GM23338 (cell line): Measurements from ENCODE around the gene CLTRN. TPM values are rescaled to one million over a fixed set of nuclear protein-coding genes. Genes with fewer than 3 reads are reported as not detected.

Experiments
- ATAC-seq: fragments of 200-7000 bp; cut with Tn5 transposase; 3 replicates; pipeline ENCODE4 v1.9.1; 2020
- DNase-seq: peaks from one replicate; pipeline ENCODE4 v3.0.0-alpha.2; 2015; ENCODE audit warnings: low spot score
- H2AFZ ChIP-seq: fragments of 200-600 bp; sonication (generic); 2 replicates; pipeline ENCODE4 v1.8.0; 2016; ENCODE audit warnings: antibody characterized with exemption, mild to moderate bottlenecking, moderate library complexity
- H3F3A ChIP-seq: fragments of 200-600 bp; sonication (generic); replicated peaks from 2 replicates; pipeline ENCODE4 v1.8.0; 2017; ENCODE audit warnings: antibody characterized with exemption, mixed run types, low read depth
- H3K27ac ChIP-seq: fragments of 200-600 bp; sonication (generic); 2 replicates; pipeline ENCODE4 v1.6.1; 2016; ENCODE audit warnings: low read depth
- H3K27me3 ChIP-seq: fragments of 200-600 bp; sonication (generic); 2 replicates; pipeline ENCODE4 v1.8.0; 2016; ENCODE audit warnings: mild to moderate bottlenecking, mixed run types, moderate library complexity; ENCODE audit not compliant: insufficient read depth
- H3K36me3 ChIP-seq: fragments of 200-600 bp; sonication (generic); 2 replicates; pipeline ENCODE4 v1.8.0; 2016; ENCODE audit warnings: mild to moderate bottlenecking; ENCODE audit not compliant: insufficient read depth
- H3K4me1 ChIP-seq: fragments of 200-600 bp; sonication (generic); 2 replicates; pipeline ENCODE4 v1.8.0; 2016; ENCODE audit warnings: mild to moderate bottlenecking, moderate library complexity; ENCODE audit not compliant: insufficient read depth
- H3K4me2 ChIP-seq: fragments of 200-600 bp; sonication (generic); 2 replicates; pipeline ENCODE4 v1.7.1; 2017; ENCODE audit warnings: mixed run types
- H3K4me3 ChIP-seq: fragments of 200-600 bp; sonication (generic); 2 replicates; pipeline ENCODE4 v1.6.1; 2016; ENCODE audit warnings: mixed run types
- H3K79me2 ChIP-seq: fragments of 200-600 bp; sonication (generic); replicated peaks from 2 replicates; pipeline ENCODE4 v1.8.0; 2017; ENCODE audit warnings: mild to moderate bottlenecking; ENCODE audit not compliant: insufficient read depth
- H3K9me2 ChIP-seq: fragments of 200-600 bp; sonication (generic); 2 replicates; pipeline ENCODE4 v1.8.0; 2017; ENCODE audit not compliant: insufficient read depth
- H4K20me1 ChIP-seq: fragments of 200-600 bp; sonication (generic); replicated peaks from 2 replicates; pipeline ENCODE4 v1.8.0; 2017; ENCODE audit warnings: mild to moderate bottlenecking; ENCODE audit not compliant: insufficient read depth
- H3K27ac Mint-ChIP-seq: 2 replicates; pipeline ENCODE4 v1.8.0; 2020; ENCODE audit warnings: inconsistent platforms, mild to moderate bottlenecking, moderate library complexity, mixed read lengths
- H3K27me3 Mint-ChIP-seq: 3 replicates; pipeline ENCODE4 v1.8.0; 2022; ENCODE audit warnings: low read depth, mild to moderate bottlenecking, moderate library complexity, mixed read lengths, inconsistent platforms; ENCODE audit not compliant: insufficient read depth, poor library complexity
- H3K36me3 Mint-ChIP-seq: 3 replicates; pipeline ENCODE4 v1.8.0; 2021; ENCODE audit warnings: low read depth, mild to moderate bottlenecking, inconsistent platforms, moderate library complexity, mixed read lengths
- H3K4me1 Mint-ChIP-seq: 3 replicates; pipeline ENCODE4 v1.8.0; 2020; ENCODE audit warnings: mild to moderate bottlenecking, inconsistent platforms, mixed read lengths
- H3K4me3 Mint-ChIP-seq: 3 replicates; pipeline ENCODE4 v1.8.0; 2021; ENCODE audit warnings: moderate library complexity, mild to moderate bottlenecking, inconsistent platforms, mixed read lengths
- H3K9me3 Mint-ChIP-seq: 3 replicates; pipeline ENCODE4 v1.8.0; 2020; ENCODE audit warnings: moderate library complexity, mild to moderate bottlenecking, inconsistent platforms, mixed read lengths
- CREB1 ChIP-seq: fragments of 250-450 bp; sonication (Bioruptor Pico); IDR thresholded peaks from 2 replicates; pipeline ENCODE4 v1.5.0; 2020; ENCODE audit warnings: low read depth, mild to moderate bottlenecking, moderate library complexity
- EZH2 ChIP-seq: fragments of 200-600 bp; sonication (generic); IDR thresholded peaks from one replicate; pipeline ENCODE4 v1.8.0; 2017; ENCODE audit warnings: antibody characterized with exemption, mild to moderate bottlenecking, low read depth; ENCODE audit not compliant: unreplicated experiment
- EZH2phosphoT487 ChIP-seq: fragments of 200-600 bp; sonication (generic); IDR thresholded peaks from one replicate; pipeline ENCODE4 v1.8.1; 2018; ENCODE audit warnings: antibody characterized with exemption; ENCODE audit not compliant: unreplicated experiment
- JUNB ChIP-seq: IDR thresholded peaks from one replicate; pipeline ENCODE4 v1.6.1; 2016; ENCODE audit warnings: antibody characterized with exemption; ENCODE audit not compliant: unreplicated experiment
- NANOG ChIP-seq: IDR thresholded peaks from 2 replicates; pipeline ENCODE4 v1.6.1; 2016; ENCODE audit warnings: antibody characterized with exemption, borderline replicate concordance
- POLR2AphosphoS5 ChIP-seq: IDR thresholded peaks from 2 replicates; pipeline ENCODE4 v1.6.1; 2016; ENCODE audit warnings: antibody characterized with exemption, low read depth
- STAT1 ChIP-seq: IDR thresholded peaks from one replicate; pipeline ENCODE4 v1.6.1; 2016; ENCODE audit warnings: antibody characterized with exemption; ENCODE audit not compliant: unreplicated experiment
- ZNF114 ChIP-seq: fragments of 250-450 bp; sonication (Bioruptor Pico); IDR thresholded peaks from 2 replicates; pipeline ENCODE4 v1.5.0; 2020; ENCODE audit warnings: mild to moderate bottlenecking, moderate library complexity
- ZNF331 ChIP-seq: fragments of 250-450 bp; sonication (Bioruptor Pico); IDR thresholded peaks from 2 replicates; pipeline ENCODE4 v1.5.0; 2020; ENCODE audit warnings: low read depth, mild to moderate bottlenecking, moderate library complexity
- polyA plus RNA-seq: library from polyadenylated mRNA; unstranded; fragments of >200 nt; fragmentation: Nextera tagmentation; extraction: Ambion mirVana; gene quantifications from 2 replicates; pipeline ENCODE4 v1.2.1, GENCODE V29; 2016
- total RNA-seq: library from RNA; depleted of rRNA; stranded (reverse); fragments of >200 nt; shearing (Covaris generic); gene quantifications from 2 replicates; pipeline ENCODE4 v1.2.3, GENCODE V29; 2014
- TF ChIP-seq, protein P1 (sequence below): IDR thresholded peaks from one replicate; pipeline ENCODE4 v1.6.1; 2018; ENCODE audit warnings: antibody characterized with exemption; ENCODE audit not compliant: unreplicated experiment
- TF ChIP-seq, protein P2 (sequence below): fragments of 250-450 bp; sonication (Bioruptor Pico); IDR thresholded peaks from 2 replicates; pipeline ENCODE4 v1.5.0; 2020; ENCODE audit warnings: mild to moderate bottlenecking, moderate library complexity

The CLTRN gene
- total and polyA plus RNA-seq, 2 experiments from 2014 or later: 1.7 to 2.7 TPM

DNA sequence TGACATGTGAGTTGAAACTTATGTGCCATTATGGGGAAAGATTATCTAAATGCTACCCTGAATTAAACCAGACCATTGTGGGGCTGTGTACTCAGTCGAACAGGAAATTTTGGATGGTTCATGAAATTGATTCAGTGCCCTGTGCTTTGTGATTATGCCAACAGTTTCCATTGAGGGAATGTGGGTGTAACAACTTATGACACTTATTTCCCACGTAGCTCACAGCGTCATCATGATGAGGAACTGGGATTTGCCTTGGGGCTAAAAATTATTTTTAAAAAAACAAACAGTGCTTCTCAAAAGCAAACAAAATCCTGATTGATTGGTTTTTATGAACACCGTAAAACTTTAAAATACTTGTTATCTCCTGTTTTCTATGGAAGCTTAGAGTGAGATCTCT lies 8.3 kb upstream of the CLTRN start:
- no peak overlapping the region for H2AFZ ChIP-seq
- TF ChIP-seq JUNB (no peak), EZH2 (no peak)
- no peaks in the 10 kb centered on the region for H3K4me1 ChIP-seq
- H3K36me3 Mint-ChIP-seq: no peaks in the 10 kb centered on the region; the same call in none of the 3 replicates
- no peak overlapping the region for H3K27ac Mint-ChIP-seq
- no peaks in the 10 kb centered on the region for H3K9me2 ChIP-seq
- ATAC-seq: no peak
- peaks cover 22% of the 10 kb centered on the region for H3K79me2 ChIP-seq
- no peak overlapping the region for H3K27ac ChIP-seq
- H3F3A ChIP-seq: no peaks in the 10 kb centered on the region
- peaks cover 9% of the 10 kb centered on the region; the same call in 2 of the 3 replicates for H3K4me1 Mint-ChIP-seq
- no peaks in the 10 kb centered on the region for H4K20me1 ChIP-seq
- no peaks in the 10 kb centered on the region for H3K9me3 Mint-ChIP-seq
- H3K27me3 ChIP-seq: no peaks in the 10 kb centered on the region
- no peaks in the 10 kb centered on the region for H3K36me3 ChIP-seq
- H3K27me3 Mint-ChIP-seq: no peaks in the 10 kb centered on the region
- no peak overlapping the region for H3K4me3 Mint-ChIP-seq
- no peak for DNase-seq
- H3K4me2 ChIP-seq: no peak overlapping the region
- no peak overlapping the region for H3K4me3 ChIP-seq

DNA sequence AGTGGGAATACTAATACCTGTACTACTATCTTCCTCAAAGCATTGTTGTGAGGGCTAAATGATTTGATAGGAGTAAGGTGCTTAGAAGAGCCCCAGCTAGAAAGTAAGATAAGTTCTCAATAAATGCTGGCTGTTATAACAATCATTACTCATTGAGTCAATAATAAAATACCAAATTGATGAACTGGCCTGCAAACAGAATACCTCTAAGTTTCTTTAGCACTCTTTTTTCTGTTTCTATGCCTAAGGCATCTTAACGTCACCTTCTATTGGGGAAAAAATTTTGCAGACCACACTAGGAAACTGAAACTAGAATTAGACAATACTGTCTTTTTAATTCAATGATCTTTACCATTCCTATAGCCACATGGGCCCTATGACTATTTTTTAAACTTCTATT lies 1.2 kb downstream of the CLTRN start:
- H3K4me1 ChIP-seq: no peaks in the 10 kb centered on the region
- DNase-seq (no peak), ATAC-seq (no peak)
- H3K27me3 Mint-ChIP-seq: no peaks in the 10 kb centered on the region
- no peak overlapping the region for H3K4me2 ChIP-seq
- H3K36me3 Mint-ChIP-seq: no peaks in the 10 kb centered on the region
- TF ChIP-seq, protein P1, sequence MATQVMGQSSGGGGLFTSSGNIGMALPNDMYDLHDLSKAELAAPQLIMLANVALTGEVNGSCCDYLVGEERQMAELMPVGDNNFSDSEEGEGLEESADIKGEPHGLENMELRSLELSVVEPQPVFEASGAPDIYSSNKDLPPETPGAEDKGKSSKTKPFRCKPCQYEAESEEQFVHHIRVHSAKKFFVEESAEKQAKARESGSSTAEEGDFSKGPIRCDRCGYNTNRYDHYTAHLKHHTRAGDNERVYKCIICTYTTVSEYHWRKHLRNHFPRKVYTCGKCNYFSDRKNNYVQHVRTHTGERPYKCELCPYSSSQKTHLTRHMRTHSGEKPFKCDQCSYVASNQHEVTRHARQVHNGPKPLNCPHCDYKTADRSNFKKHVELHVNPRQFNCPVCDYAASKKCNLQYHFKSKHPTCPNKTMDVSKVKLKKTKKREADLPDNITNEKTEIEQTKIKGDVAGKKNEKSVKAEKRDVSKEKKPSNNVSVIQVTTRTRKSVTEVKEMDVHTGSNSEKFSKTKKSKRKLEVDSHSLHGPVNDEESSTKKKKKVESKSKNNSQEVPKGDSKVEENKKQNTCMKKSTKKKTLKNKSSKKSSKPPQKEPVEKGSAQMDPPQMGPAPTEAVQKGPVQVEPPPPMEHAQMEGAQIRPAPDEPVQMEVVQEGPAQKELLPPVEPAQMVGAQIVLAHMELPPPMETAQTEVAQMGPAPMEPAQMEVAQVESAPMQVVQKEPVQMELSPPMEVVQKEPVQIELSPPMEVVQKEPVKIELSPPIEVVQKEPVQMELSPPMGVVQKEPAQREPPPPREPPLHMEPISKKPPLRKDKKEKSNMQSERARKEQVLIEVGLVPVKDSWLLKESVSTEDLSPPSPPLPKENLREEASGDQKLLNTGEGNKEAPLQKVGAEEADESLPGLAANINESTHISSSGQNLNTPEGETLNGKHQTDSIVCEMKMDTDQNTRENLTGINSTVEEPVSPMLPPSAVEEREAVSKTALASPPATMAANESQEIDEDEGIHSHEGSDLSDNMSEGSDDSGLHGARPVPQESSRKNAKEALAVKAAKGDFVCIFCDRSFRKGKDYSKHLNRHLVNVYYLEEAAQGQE: no peak
- TF ChIP-seq NANOG (no peak), CREB1 (CRISPR knock-in tag) (no peak), POLR2AphosphoS5 (no peak), ZNF331 (CRISPR knock-in tag) (no peak), EZH2phosphoT487 (no peak), ZNF114 (CRISPR knock-in tag) (no peak), EZH2 (no peak), JUNB (no peak), STAT1 (no peak)
- TF ChIP-seq, protein P2, sequence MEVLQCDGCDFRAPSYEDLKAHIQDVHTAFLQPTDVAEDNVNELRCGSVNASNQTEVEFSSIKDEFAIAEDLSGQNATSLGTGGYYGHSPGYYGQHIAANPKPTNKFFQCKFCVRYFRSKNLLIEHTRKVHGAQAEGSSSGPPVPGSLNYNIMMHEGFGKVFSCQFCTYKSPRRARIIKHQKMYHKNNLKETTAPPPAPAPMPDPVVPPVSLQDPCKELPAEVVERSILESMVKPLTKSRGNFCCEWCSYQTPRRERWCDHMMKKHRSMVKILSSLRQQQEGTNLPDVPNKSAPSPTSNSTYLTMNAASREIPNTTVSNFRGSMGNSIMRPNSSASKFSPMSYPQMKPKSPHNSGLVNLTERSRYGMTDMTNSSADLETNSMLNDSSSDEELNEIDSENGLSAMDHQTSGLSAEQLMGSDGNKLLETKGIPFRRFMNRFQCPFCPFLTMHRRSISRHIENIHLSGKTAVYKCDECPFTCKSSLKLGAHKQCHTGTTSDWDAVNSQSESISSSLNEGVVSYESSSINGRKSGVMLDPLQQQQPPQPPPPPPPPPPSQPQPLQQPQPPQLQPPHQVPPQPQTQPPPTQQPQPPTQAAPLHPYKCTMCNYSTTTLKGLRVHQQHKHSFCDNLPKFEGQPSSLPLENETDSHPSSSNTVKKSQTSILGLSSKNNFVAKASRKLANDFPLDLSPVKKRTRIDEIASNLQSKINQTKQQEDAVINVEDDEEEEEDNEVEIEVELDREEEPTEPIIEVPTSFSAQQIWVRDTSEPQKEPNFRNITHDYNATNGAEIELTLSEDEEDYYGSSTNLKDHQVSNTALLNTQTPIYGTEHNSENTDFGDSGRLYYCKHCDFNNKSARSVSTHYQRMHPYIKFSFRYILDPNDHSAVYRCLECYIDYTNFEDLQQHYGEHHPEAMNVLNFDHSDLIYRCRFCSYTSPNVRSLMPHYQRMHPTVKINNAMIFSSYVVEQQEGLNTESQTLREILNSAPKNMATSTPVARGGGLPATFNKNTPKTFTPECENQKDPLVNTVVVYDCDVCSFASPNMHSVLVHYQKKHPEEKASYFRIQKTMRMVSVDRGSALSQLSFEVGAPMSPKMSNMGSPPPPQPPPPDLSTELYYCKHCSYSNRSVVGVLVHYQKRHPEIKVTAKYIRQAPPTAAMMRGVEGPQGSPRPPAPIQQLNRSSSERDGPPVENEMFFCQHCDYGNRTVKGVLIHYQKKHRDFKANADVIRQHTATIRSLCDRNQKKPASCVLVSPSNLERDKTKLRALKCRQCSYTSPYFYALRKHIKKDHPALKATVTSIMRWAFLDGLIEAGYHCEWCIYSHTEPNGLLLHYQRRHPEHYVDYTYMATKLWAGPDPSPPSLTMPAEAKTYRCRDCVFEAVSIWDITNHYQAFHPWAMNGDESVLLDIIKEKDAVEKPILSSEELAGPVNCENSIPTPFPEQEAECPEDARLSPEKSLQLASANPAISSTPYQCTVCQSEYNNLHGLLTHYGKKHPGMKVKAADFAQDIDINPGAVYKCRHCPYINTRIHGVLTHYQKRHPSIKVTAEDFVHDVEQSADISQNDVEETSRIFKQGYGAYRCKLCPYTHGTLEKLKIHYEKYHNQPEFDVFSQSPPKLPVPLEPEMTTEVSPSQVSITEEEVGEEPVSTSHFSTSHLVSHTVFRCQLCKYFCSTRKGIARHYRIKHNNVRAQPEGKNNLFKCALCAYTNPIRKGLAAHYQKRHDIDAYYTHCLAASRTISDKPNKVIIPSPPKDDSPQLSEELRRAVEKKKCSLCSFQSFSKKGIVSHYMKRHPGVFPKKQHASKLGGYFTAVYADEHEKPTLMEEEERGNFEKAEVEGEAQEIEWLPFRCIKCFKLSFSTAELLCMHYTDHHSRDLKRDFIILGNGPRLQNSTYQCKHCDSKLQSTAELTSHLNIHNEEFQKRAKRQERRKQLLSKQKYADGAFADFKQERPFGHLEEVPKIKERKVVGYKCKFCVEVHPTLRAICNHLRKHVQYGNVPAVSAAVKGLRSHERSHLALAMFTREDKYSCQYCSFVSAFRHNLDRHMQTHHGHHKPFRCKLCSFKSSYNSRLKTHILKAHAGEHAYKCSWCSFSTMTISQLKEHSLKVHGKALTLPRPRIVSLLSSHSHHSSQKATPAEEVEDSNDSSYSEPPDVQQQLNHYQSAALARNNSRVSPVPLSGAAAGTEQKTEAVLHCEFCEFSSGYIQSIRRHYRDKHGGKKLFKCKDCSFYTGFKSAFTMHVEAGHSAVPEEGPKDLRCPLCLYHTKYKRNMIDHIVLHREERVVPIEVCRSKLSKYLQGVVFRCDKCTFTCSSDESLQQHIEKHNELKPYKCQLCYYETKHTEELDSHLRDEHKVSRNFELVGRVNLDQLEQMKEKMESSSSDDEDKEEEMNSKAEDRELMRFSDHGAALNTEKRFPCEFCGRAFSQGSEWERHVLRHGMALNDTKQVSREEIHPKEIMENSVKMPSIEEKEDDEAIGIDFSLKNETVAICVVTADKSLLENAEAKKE: no peak
- H3K4me3 Mint-ChIP-seq: no peak overlapping the region
- H4K20me1 ChIP-seq: no peaks in the 10 kb centered on the region
- H3K9me2 ChIP-seq: no peaks in the 10 kb centered on the region
- H3K79me2 ChIP-seq: no peaks in the 10 kb centered on the region
- H3K27me3 ChIP-seq: no peaks in the 10 kb centered on the region
- H3K4me3 ChIP-seq: no peak overlapping the region
- no peak overlapping the region for H3K27ac ChIP-seq
- H3K36me3 ChIP-seq: no peaks in the 10 kb centered on the region
- H3K9me3 Mint-ChIP-seq: no peaks in the 10 kb centered on the region
- H3K4me1 Mint-ChIP-seq: peaks cover 16% of the 10 kb centered on the region; the same call in 2 of the 3 replicates
- H2AFZ ChIP-seq: no peak overlapping the region
- no peaks in the 10 kb centered on the region for H3F3A ChIP-seq
- H3K27ac Mint-ChIP-seq: no peak overlapping the region
